Peyer's patch (tissue), 4 donors: ENCODE data around the gene DACH1.

Experiments used
- POLR2A ChIP-seq, 2 donors: fragments of 450-650 bp; IDR thresholded peaks; one replicate each; pipeline ENCODE4 v1.5.1; 2017; ENCODE audit warnings: antibody characterized with exemption in 2 of 2, mild to moderate bottlenecking in 2 of 2, moderate library complexity in 2 of 2
- TF ChIP-seq, protein P1 (sequence below), 6 experiments: fragments of 450-650 bp in 4 of 6; fragments of 200-600 bp in 2 of 6; sonication (generic) in 1 of 6; IDR thresholded peaks; one replicate each; pipeline ENCODE4 v1.5.1; 2017 to 2019; ENCODE audit warnings: antibody characterized with exemption in 6 of 6, mild to moderate bottlenecking in 3 of 6, moderate library complexity in 1 of 6

GRCh38 chr13:71801165-71801760 lies 65.7 kb downstream of the DACH1 start:
- TF ChIP-seq, protein P1, sequence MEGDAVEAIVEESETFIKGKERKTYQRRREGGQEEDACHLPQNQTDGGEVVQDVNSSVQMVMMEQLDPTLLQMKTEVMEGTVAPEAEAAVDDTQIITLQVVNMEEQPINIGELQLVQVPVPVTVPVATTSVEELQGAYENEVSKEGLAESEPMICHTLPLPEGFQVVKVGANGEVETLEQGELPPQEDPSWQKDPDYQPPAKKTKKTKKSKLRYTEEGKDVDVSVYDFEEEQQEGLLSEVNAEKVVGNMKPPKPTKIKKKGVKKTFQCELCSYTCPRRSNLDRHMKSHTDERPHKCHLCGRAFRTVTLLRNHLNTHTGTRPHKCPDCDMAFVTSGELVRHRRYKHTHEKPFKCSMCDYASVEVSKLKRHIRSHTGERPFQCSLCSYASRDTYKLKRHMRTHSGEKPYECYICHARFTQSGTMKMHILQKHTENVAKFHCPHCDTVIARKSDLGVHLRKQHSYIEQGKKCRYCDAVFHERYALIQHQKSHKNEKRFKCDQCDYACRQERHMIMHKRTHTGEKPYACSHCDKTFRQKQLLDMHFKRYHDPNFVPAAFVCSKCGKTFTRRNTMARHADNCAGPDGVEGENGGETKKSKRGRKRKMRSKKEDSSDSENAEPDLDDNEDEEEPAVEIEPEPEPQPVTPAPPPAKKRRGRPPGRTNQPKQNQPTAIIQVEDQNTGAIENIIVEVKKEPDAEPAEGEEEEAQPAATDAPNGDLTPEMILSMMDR (IDR thresholded peaks at IDR 0.05), result no peak
- no peak for TF ChIP-seq POLR2A (IDR thresholded peaks at IDR 0.05)
